DMS 273 (cell line): ENCODE results near the gene VWA1.
"Not testable (repeated sequence)": the region's sequence is repeated elsewhere in the genome, so short reads cannot be mapped to it uniquely, and the experiment has no call there.

Experiments
- DNase-seq: peaks from one replicate; lab custom pipeline; 2025; ENCODE audit not compliant: unreplicated experiment; lab: John Stamatoyannopoulos, UW

The VWA1 gene

GRCh38 chr1:1482856-1483255, 47.4 kb downstream of the VWA1 start:
- DNase-seq, result no peak

GRCh38 chr1:1483714-1484113, 48.2 kb downstream of the VWA1 start:
- no peak for DNase-seq

DNA sequence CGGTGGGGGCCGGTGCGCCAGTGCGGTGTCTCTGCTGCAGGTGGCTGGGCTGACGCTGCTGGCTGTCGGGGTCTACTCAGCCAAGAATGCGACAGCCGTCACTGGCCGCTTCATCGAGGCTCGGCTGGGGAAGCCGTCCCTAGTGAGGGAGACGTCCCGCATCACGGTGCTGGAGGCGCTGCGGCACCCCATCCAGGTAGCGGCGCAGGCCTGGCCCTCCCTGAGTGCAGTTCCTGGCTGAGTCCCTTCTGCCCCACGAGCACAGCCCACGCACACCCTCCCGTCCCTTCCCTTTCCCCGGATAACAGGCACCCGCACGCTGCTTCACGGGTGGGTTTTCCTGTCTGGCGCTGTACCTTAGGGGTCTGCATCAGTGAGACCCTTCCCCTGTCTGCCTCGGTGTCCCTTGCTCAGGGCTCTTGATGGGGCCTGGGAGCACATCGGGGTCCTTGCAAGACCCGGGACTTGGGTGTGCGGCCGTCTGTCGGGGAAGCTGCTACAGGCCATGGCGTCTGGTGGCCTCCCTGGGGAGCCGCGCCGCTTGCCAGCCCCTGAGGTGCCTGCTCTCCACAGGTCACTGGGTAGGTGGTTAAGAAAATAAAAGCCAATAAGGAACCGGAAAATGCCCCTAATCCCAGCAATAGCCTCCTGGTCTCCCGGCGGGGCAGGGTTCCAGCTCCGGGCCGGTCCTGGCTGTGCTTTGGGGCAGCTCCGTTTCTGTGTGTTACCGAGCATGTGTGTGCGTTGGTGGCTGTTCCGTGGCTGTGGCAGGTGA, 49.7 kb downstream of the VWA1 start:
- DNase-seq, result not testable (repeated sequence)

- DNase-seq, result not testable (repeated sequence)
Observed at GRCh38 chr1:1485755-1486317, 50.3 kb downstream of the VWA1 start.

DNA sequence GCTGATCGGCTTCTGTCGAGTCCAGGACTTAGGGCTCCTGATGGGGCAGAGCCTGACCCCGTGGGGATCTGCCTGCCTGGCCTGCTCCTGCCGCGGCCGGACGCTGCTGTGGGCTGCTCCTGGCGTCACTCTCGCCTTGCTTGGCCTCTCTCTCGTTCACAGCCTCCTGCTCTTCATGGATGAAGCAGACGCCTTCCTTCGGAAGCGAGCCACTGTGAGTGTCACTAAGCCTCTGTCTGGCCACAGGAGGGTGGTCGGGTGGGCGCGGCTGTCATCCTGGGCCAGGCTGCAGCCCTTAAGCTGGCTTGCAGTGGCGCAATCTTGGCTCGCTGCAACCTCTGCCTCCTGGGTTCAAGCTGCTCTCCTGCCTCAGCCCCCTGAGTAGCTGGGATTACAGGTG, 52.2 kb downstream of the VWA1 start:
- DNase-seq, result no peak

DNA sequence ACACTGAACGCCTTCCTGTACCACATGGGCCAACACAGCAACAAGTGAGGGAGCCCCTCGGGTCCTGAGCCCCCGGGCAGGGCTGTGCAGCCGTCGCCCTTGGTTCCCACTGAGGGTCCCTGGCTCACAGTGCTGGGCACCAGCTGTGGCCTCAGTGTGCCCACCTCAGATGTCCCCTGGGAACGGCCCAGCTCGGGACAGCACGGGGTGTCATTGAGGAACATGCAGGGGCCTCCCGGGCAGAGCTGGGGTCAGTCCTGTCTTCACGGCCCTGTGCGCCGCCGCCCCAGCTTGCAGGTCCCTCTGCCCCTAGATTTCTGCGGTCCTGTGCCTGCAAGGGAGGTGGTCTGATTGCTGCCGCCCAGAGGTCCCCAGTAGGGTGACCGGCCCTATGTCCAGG, 53.7 kb downstream of the VWA1 start:
- no peak for DNase-seq

DNA sequence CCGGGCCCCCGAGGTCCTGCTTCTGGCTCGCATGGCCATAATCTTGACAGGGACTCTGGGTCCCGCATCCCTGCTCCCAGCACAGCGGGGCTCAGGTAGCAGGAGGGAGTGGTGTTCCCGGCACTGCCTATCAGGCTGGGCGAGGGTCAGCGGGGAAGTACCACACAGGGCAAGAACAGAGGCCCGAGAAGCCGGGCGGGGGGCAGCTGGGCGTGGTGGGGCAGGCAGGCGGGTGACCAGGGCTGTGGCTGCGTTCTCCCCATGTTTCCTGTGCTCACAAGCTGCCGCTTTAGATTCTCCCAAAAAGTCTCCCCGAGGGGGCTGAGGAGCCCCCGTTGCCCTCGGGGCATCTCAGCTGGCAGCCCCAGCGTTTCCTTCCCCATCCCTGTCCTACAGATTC, 54.4 kb downstream of the VWA1 start:
- no peak for DNase-seq

GRCh38 chr1:1490633-1491230, 55.2 kb downstream of the VWA1 start:
- DNase-seq, result no peak

GRCh38 chr1:1491601-1492000, 56.1 kb downstream of the VWA1 start:
- no peak for DNase-seq
